ENCODE results near the gene GPR26.

The GPR26 gene

DNA sequence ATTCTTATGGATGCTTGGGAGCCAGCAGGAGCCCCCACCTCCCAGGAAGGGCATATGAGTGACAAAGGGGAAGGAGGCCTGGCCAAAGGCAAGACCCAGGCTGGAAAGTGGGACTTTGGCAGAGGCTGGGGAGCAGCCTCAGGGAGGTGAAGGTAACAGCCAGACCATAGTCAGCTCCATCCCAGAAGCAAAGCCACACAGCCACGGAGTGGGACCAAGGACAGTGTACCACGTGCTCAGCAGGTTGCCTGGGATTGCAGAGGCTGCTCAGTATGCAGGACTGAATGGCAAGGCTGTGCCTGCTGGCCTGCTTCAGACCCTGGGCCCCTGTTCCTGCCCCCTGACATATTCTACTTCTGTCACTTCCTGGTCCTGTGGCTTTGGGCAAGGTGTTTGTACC, 17.6 kb upstream of the GPR26 start:
- Histone ChIP-seq H3K27ac (no peak overlapping the region), H3K27me3 (peaks cover 0 to 18% of the 10 kb centered on the region in 2 donors), H3K4me1 (no peaks in the 10 kb centered on the region), H3K36me3 (no peaks in the 10 kb centered on the region), H3K9me3 (no peaks in the 10 kb centered on the region), H3K4me3 (no peak overlapping the region)
- no peak for DNase-seq
- intact Hi-C loops (cut with DNase I; ENCODE audit: low total_unique reads) = no loop called here
- TF ChIP-seq, protein P1, sequence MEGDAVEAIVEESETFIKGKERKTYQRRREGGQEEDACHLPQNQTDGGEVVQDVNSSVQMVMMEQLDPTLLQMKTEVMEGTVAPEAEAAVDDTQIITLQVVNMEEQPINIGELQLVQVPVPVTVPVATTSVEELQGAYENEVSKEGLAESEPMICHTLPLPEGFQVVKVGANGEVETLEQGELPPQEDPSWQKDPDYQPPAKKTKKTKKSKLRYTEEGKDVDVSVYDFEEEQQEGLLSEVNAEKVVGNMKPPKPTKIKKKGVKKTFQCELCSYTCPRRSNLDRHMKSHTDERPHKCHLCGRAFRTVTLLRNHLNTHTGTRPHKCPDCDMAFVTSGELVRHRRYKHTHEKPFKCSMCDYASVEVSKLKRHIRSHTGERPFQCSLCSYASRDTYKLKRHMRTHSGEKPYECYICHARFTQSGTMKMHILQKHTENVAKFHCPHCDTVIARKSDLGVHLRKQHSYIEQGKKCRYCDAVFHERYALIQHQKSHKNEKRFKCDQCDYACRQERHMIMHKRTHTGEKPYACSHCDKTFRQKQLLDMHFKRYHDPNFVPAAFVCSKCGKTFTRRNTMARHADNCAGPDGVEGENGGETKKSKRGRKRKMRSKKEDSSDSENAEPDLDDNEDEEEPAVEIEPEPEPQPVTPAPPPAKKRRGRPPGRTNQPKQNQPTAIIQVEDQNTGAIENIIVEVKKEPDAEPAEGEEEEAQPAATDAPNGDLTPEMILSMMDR (IDR thresholded peaks at IDR 0.05) = no peak

DNA sequence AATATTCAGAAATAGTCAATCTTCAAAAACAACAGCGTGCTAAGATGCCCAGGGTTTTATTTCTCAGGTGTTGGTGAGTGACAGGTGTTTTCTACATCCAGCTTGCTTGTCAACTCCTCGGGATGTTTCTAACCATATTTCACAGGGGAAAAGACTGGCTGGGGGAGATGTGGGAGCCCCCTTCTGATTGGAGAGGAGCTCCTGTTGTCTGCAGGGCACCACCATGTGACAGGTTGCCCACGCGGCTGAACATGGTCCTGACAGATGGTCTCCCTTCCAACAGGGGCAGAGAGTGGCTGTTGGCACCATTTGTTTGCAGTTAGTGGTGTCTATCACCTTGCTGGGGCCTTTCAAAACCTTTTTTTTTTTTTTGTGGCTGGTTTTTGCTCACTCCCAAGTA, 16.5 kb upstream of the GPR26 start:
- intact Hi-C loops (cut with DNase I; ENCODE audit: low total_unique reads) = no loop called here
- H3K27ac ChIP-seq = no peak overlapping the region
- H3K27me3 ChIP-seq = peaks cover 0 to 10% of the 10 kb centered on the region in 2 donors
- H3K9me3 ChIP-seq = peaks cover 0 to 4% (median 0%) of the 10 kb centered on the region in 3 donors
- no peaks in the 10 kb centered on the region for H3K36me3 ChIP-seq
- no peak overlapping the region for H3K4me3 ChIP-seq
- H3K4me1 ChIP-seq = no peaks in the 10 kb centered on the region
- DNase-seq = no peak
- TF ChIP-seq, protein P1 (IDR thresholded peaks at IDR 0.05) = no peak

- TF ChIP-seq, protein P1 (IDR thresholded peaks at IDR 0.05) = no peak
- peak in 1 of 2 donors; percentile 49 for DNase-seq
Observed at GRCh38 chr10:123651421-123652047, 14.6 kb upstream of the GPR26 start.

DNA sequence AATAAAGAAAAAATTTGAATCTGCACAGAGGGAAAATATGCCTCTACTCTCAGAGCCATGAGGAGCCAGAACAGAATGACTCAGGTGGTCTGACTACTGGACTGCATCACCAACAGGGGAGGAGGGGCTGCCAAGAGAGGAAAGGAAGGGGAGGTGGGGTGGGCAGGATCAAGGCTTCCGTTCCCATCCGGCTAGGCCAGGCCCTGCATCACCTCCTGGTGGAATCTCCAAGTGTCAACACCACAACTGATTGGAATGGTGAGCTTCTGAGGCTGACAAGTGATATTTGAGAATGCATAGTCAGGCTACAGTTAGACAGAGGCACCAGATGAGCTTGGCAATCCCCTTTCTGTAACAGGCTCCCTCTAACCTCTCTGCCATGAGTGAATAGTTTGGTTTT, 10.4 kb upstream of the GPR26 start:
- peak in 1 of 2 donors; percentile 19 for DNase-seq
- peaks cover 0 to 4% (median 0%) of the 10 kb centered on the region in 3 donors for H3K9me3 ChIP-seq
- no peak overlapping the region for H3K27ac ChIP-seq
- TF ChIP-seq, protein P1 (IDR thresholded peaks at IDR 0.05) = no peak
- H3K4me1 ChIP-seq = no peaks in the 10 kb centered on the region
- intact Hi-C loops (cut with DNase I; ENCODE audit: low total_unique reads) = no loop called here
- H3K27me3 ChIP-seq = peaks cover 0 to 4% of the 10 kb centered on the region in 2 donors
- no peaks in the 10 kb centered on the region for H3K36me3 ChIP-seq
- no peak overlapping the region for H3K4me3 ChIP-seq

More at GRCh38 chr10:123651421-123652047, 14.6 kb upstream of the GPR26 start:
- Histone ChIP-seq H3K36me3 (no peaks in the 10 kb centered on the region), H3K4me1 (no peaks in the 10 kb centered on the region), H3K9me3 (peaks cover 0 to 4% (median 0%) of the 10 kb centered on the region in 3 donors), H3K27ac (no peak overlapping the region), H3K27me3 (peaks cover 0 to 7% of the 10 kb centered on the region in 2 donors), H3K4me3 (no peak overlapping the region)
- intact Hi-C loops (cut with DNase I; ENCODE audit: low total_unique reads) = no loop called here

GRCh38 chr10:123663522-123663921, 2.6 kb upstream of the GPR26 start:
- Histone ChIP-seq H3K9me3 (peaks cover 0 to 9% (median 6%) of the 10 kb centered on the region in 3 donors), H3K27me3 (peaks cover 0 to 47% of the 10 kb centered on the region in 2 donors), H3K4me3 (no peak overlapping the region), H3K27ac (no peak overlapping the region), H3K36me3 (no peaks in the 10 kb centered on the region), H3K4me1 (peaks cover 0 to 2% (median 0%) of the 10 kb centered on the region in 4 donors)
- TF ChIP-seq, protein P1 (IDR thresholded peaks at IDR 0.05) = no peak
- DNase-seq = no peak
- intact Hi-C loops (cut with DNase I; ENCODE audit: low total_unique reads) = no loop called here
